ENCODE data around the gene WNT3A. TPM values are rescaled to one million over a fixed set of nuclear protein-coding genes. Genes with fewer than 3 reads are reported as not detected.

Gene WNT3A
- total and polyA plus RNA-seq, 9 of the 15 experiments (the other 6 are each of a cell fraction or from before 2014, with no cell fraction given) = not detected

DNA sequence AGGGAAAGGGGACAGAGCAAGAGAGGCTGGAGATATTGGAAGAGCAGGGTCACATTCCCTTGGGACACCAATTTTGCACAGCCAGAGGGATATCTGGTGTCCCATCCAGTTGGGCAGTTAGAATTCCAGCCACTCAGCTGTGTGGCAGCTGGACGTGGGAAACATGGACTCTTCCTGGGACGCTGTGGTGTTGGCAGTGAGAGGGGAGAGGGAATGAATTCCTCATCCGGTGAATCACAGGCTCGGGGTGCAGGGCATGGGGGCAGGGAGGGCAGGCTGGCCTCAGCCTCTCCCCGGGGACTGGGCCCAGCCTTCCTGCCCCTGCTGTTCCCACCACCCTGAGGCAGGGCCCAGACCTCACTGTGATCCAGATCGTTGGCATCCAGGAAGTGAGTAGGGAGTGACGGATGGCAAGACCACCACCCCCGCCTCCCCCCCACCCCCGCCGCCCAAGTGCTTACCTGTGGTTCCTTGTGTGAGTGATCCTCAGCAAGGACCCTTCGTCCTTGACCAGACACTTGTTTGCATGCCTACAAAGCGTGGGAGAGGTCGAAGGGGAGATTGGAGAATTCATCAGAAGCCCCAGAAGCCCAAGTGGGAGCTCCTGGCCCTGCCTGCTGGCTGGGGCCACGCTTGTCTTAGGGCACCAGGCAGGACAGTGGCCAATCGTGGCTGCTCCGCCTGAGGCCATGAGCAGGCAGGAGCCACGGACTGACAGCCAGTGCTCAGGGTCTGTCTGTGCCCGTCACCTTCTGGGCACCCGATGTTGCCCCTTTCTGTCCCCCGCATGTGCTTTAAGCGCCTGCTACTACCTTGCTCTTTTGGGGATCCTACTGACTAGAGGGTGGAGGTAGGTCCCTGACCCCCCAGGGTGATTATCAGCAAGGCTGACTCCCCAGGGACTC lies 8.7 kb downstream of the WNT3A start:
- H3K4me2 ChIP-seq (ENCODE audit: insufficient read depth, low read length) = no peak overlapping the region
- DNase-seq (ENCODE audit: extremely low read depth in 1 of 4, low spot score in 3 of 4) = peak in 1 of 4 experiments; percentile 11
- TF ChIP-seq, protein P1, sequence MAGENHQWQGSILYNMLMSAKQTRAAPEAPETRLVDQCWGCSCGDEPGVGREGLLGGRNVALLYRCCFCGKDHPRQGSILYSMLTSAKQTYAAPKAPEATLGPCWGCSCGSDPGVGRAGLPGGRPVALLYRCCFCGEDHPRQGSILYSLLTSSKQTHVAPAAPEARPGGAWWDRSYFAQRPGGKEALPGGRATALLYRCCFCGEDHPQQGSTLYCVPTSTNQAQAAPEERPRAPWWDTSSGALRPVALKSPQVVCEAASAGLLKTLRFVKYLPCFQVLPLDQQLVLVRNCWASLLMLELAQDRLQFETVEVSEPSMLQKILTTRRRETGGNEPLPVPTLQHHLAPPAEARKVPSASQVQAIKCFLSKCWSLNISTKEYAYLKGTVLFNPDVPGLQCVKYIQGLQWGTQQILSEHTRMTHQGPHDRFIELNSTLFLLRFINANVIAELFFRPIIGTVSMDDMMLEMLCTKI (IDR thresholded peaks at IDR 0.05; ENCODE audit: partially characterized antibody) = no peak
- no peak for TF ChIP-seq IFI16 (CRISPR knock-in tag; IDR thresholded peaks at IDR 0.05)
- TF ChIP-seq SRSF7 (optimal IDR thresholded peaks at IDR 0.05; ENCODE audit: low read depth, low read length) = no peak
- TF ChIP-seq, protein P2, sequence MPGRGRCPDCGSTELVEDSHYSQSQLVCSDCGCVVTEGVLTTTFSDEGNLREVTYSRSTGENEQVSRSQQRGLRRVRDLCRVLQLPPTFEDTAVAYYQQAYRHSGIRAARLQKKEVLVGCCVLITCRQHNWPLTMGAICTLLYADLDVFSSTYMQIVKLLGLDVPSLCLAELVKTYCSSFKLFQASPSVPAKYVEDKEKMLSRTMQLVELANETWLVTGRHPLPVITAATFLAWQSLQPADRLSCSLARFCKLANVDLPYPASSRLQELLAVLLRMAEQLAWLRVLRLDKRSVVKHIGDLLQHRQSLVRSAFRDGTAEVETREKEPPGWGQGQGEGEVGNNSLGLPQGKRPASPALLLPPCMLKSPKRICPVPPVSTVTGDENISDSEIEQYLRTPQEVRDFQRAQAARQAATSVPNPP (IDR thresholded peaks at IDR 0.05; ENCODE audit: borderline replicate concordance, insufficient read depth, insufficient read length) = no peak
- TF ChIP-seq, protein P3, sequence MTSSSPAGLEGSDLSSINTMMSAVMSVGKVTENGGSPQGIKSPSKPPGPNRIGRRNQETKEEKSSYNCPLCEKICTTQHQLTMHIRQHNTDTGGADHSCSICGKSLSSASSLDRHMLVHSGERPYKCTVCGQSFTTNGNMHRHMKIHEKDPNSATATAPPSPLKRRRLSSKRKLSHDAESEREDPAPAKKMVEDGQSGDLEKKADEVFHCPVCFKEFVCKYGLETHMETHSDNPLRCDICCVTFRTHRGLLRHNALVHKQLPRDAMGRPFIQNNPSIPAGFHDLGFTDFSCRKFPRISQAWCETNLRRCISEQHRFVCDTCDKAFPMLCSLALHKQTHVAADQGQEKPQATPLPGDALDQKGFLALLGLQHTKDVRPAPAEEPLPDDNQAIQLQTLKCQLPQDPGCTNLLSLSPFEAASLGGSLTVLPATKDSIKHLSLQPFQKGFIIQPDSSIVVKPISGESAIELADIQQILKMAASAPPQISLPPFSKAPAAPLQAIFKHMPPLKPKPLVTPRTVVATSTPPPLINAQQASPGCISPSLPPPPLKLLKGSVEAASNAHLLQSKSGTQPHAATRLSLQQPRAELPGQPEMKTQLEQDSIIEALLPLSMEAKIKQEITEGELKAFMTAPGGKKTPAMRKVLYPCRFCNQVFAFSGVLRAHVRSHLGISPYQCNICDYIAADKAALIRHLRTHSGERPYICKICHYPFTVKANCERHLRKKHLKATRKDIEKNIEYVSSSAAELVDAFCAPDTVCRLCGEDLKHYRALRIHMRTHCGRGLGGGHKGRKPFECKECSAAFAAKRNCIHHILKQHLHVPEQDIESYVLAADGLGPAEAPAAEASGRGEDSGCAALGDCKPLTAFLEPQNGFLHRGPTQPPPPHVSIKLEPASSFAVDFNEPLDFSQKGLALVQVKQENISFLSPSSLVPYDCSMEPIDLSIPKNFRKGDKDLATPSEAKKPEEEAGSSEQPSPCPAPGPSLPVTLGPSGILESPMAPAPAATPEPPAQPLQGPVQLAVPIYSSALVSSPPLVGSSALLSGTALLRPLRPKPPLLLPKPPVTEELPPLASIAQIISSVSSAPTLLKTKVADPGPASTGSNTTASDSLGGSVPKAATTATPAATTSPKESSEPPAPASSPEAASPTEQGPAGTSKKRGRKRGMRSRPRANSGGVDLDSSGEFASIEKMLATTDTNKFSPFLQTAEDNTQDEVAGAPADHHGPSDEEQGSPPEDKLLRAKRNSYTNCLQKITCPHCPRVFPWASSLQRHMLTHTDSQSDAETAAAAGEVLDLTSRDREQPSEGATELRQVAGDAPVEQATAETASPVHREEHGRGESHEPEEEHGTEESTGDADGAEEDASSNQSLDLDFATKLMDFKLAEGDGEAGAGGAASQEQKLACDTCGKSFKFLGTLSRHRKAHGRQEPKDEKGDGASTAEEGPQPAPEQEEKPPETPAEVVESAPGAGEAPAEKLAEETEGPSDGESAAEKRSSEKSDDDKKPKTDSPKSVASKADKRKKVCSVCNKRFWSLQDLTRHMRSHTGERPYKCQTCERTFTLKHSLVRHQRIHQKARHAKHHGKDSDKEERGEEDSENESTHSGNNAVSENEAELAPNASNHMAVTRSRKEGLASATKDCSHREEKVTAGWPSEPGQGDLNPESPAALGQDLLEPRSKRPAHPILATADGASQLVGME (CRISPR knock-in tag; IDR thresholded peaks at IDR 0.05) = no peak
- no peak for TF ChIP-seq NCOA1 (IDR thresholded peaks at IDR 0.05; ENCODE audit: low read depth)
- TF ChIP-seq ZNF133 (CRISPR knock-in tag; IDR thresholded peaks at IDR 0.05) = no peak
- TF ChIP-seq RFX5 (IDR thresholded peaks at IDR 0.05; ENCODE audit: low read depth, low read length) = no peak
- TF ChIP-seq ZNF586 (CRISPR knock-in tag; conservative IDR thresholded peaks at IDR 0.05) = no peak
- TF ChIP-seq KLF13 (tag; IDR thresholded peaks at IDR 0.05; ENCODE audit: borderline replicate concordance, low read depth) = no peak
- TF ChIP-seq HDAC6 (IDR thresholded peaks at IDR 0.05; ENCODE audit: low read depth, low read length) = no peak

More for the DNA sequence above, 8.7 kb downstream of the WNT3A start:
- Histone ChIP-seq H3K27me3 (ENCODE audit: control insufficient read depth in 2 of 2, insufficient read depth in 2 of 2, low read length in 2 of 2) (peaks cover 41 to 96% of the 10 kb centered on the region in 2 experiments), H3K4me3 (no peak overlapping the region), H3K9ac (ENCODE audit: insufficient read depth in 1 of 2, low read depth in 2 of 2, low read length in 2 of 2) (peak overlapping the region in 1 of 2 experiments; percentile 32; a peak in 1 of 4 replicates), H2AFZ (ENCODE audit: low read depth, low read length) (no peak overlapping the region), H3K79me2 (ENCODE audit: control insufficient read depth, insufficient read depth, low read length) (no peaks in the 10 kb centered on the region), H3K27ac (ENCODE audit: extremely low read depth, low read depth, low read length) (no peak overlapping the region), H4K20me1 (replicated peaks; ENCODE audit: control insufficient read depth, insufficient read depth, low read length) (peaks cover 4% of the 10 kb centered on the region; the same call in 1 of the 2 replicates), H3K9me3 (replicated peaks; ENCODE audit: control insufficient read depth, insufficient read depth, low read depth, low read length) (no peaks in the 10 kb centered on the region), H3K9me1 (ENCODE audit: control insufficient read depth, insufficient read depth, low read length) (peaks cover 3% of the 10 kb centered on the region), H3K36me3 (ENCODE audit: control insufficient read depth, insufficient read depth, low read length) (no peaks in the 10 kb centered on the region), H3K4me1 (replicated peaks in 1 of 2; ENCODE audit: control insufficient read depth in 2 of 2, insufficient read depth in 2 of 2, low read length in 2 of 2) (peaks cover 0 to 18% of the 10 kb centered on the region in 2 experiments; a peak in 2 of 5 replicates)
- intact Hi-C loops (cut with micrococcal nuclease) = no loop called here
- ATAC-seq (no peak), FAIRE-seq (no peak)
- 5% methylated on average over 21 of the region's 21 CpGs for WGBS (ENCODE audit: insufficient coverage, low coverage, missing lambda C conversion rate)
- in situ Hi-C loops (cut with MboI) = no loop called here
- CTCF ChIA-PET (ENCODE audit: low intra/inter-chr PET ratio) = no interaction called here
- no TSS peak for BruUV-seq (replicated peaks)
- POLR2A ChIA-PET = interaction anchor here (0.8 kb wide), 1 partner anchor 10 kb away, joined by 3 read pairs; no protein-coding TSS in a partner anchor
